HFFc6 (cell line): ENCODE results near the gene DCAF5. TPM values are rescaled to one million over a fixed set of nuclear protein-coding genes. Genes with fewer than 3 reads are reported as not detected.

ENCODE experiments used
- DNase-seq: peaks from one replicate; pipeline ENCODE4 v3.0.0-alpha.2; 2018
- H3K27ac Mint-ChIP-seq: 2 replicates; pipeline ENCODE4 v1.8.0; 2020; ENCODE audit warnings: mild to moderate bottlenecking, mixed read lengths
- H3K27me3 Mint-ChIP-seq: 2 replicates; pipeline ENCODE4 v1.8.0; 2021; ENCODE audit warnings: mild to moderate bottlenecking, moderate library complexity, mixed read lengths; ENCODE audit not compliant: insufficient read depth
- H3K36me3 Mint-ChIP-seq: 2 replicates; pipeline ENCODE4 v1.8.0; 2021; ENCODE audit warnings: low read depth, mixed read lengths
- H3K4me1 Mint-ChIP-seq: 2 replicates; pipeline ENCODE4 v1.8.0; 2020; ENCODE audit warnings: low read depth, mixed read lengths
- H3K4me3 Mint-ChIP-seq: 2 replicates; pipeline ENCODE4 v1.8.0; 2020; ENCODE audit warnings: mild to moderate bottlenecking, moderate library complexity, mixed read lengths
- H3K9me3 Mint-ChIP-seq: 2 replicates; pipeline ENCODE4 v1.8.0; 2020; ENCODE audit warnings: mild to moderate bottlenecking, mixed read lengths
- CTCF ChIP-seq: fragments of 200-600 bp; sonication (generic); IDR thresholded peaks from 2 replicates; pipeline ENCODE4 v1.5.0; 2021; ENCODE audit warnings: antibody characterized with exemption, mild to moderate bottlenecking
- total RNA-seq, 6 experiments: library from RNA; stranded (reverse); fragmentation: NEBNext Ultra II Directional; extraction: Animal tissue kit (Norgen Biotek cat#: 25700); gene quantifications; 2 replicates in 1 of 6; 3 replicates in 5 of 6; pipeline ENCODE4 v1.2.3, GENCODE V29; 2021

DCAF5 gene
- total RNA-seq, 6 experiments from 2014 or later, result 23.4 to 34.7 (median 27.0) TPM

- peaks cover 26% of the 10 kb centered on the region for H3K4me1 Mint-ChIP-seq
- no peak for DNase-seq
- H3K9me3 Mint-ChIP-seq, result no peaks in the 10 kb centered on the region
- no peaks in the 10 kb centered on the region; the same call in 1 of the 2 replicates for H3K27me3 Mint-ChIP-seq
- no peak overlapping the region for H3K27ac Mint-ChIP-seq
- no peak overlapping the region for H3K4me3 Mint-ChIP-seq
- H3K36me3 Mint-ChIP-seq, result no peaks in the 10 kb centered on the region; the same call in 1 of the 2 replicates
- TF ChIP-seq CTCF, result no peak
Observed at GRCh38 chr14:69139743-69140142, 13.2 kb downstream of the DCAF5 start.

- Mint-ChIP-seq H3K27me3 (no peaks in the 10 kb centered on the region; the same call in 1 of the 2 replicates), H3K4me3 (no peak overlapping the region; the same call in 1 of the 2 replicates), H3K9me3 (no peaks in the 10 kb centered on the region), H3K4me1 (peaks cover 41% of the 10 kb centered on the region), H3K36me3 (no peaks in the 10 kb centered on the region; the same call in 1 of the 2 replicates), H3K27ac (peak overlapping the region; percentile 77)
- peak; percentile 45 for DNase-seq
- TF ChIP-seq CTCF, result no peak
Observed at GRCh38 chr14:69137843-69138535, 14.9 kb downstream of the DCAF5 start.

- DNase-seq, result no peak
- TF ChIP-seq CTCF, result no peak
- Mint-ChIP-seq H3K9me3 (no peaks in the 10 kb centered on the region), H3K4me3 (no peak overlapping the region), H3K27me3 (no peaks in the 10 kb centered on the region; the same call in 1 of the 2 replicates), H3K4me1 (peaks cover 47% of the 10 kb centered on the region), H3K36me3 (no peaks in the 10 kb centered on the region), H3K27ac (peak overlapping the region; percentile 1; the same call in 1 of the 2 replicates)
Observed at GRCh38 chr14:69137416-69137815, 15.5 kb downstream of the DCAF5 start.

- no peak for DNase-seq
- Mint-ChIP-seq H3K27me3 (no peaks in the 10 kb centered on the region), H3K4me3 (no peak overlapping the region), H3K4me1 (peaks cover 64% of the 10 kb centered on the region), H3K36me3 (no peaks in the 10 kb centered on the region), H3K27ac (no peak overlapping the region), H3K9me3 (no peaks in the 10 kb centered on the region)
- TF ChIP-seq CTCF, result no peak
Observed at GRCh38 chr14:69135133-69135532, 17.8 kb downstream of the DCAF5 start.

- Mint-ChIP-seq H3K36me3 (no peaks in the 10 kb centered on the region), H3K4me3 (peak overlapping the region; percentile 87), H3K4me1 (peaks cover 70% of the 10 kb centered on the region), H3K27me3 (no peaks in the 10 kb centered on the region), H3K9me3 (no peaks in the 10 kb centered on the region), H3K27ac (peak overlapping the region; percentile 87)
- no peak for TF ChIP-seq CTCF
- DNase-seq, result peak; percentile 69
Observed at GRCh38 chr14:69133206-69134125, 19.5 kb downstream of the DCAF5 start.
